Suprapubic skin (tissue), 3 donors: ENCODE measurements around the gene AP2B1.

Source experiments
- POLR2A ChIP-seq, 2 donors: fragments of 450-650 bp; IDR thresholded peaks; one replicate each; pipeline ENCODE4 v1.6.1; 2017; ENCODE audit warnings: antibody characterized with exemption in 2 of 2, mild to moderate bottlenecking in 2 of 2, moderate library complexity in 2 of 2
- TF ChIP-seq, protein P1 (sequence below), 2 donors: fragments of 200-600 bp in 1 of 2; fragments of 450-650 bp in 1 of 2; sonication (generic) in 1 of 2; IDR thresholded peaks; one replicate each; pipeline ENCODE4 v1.5.1; 2016 to 2019; ENCODE audit warnings: antibody characterized with exemption in 2 of 2, mild to moderate bottlenecking in 1 of 2, moderate library complexity in 1 of 2

DNA sequence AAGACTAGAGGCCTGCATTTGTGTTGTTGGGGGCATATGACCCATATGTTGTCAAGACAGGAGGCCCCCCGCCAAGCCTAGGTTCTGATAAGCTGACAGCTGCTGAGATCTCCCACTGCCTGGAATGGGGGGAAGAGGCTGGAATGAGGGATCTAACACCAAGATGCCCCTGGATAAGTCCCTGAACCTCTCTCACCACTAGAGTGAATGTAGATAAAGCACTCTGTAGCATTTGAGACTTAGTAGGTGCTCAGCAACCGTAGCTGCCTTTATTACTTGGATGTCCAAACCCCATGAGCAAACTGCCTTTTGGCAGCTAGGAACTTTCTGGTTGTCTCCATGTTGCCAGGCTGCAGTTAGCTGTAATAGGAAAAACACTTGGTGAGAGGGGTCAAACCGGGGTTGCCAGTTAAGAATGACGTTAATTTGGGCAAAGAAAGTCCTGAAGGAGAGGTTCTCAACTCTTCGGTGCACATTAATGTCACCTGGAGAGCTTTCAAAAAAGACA, 139.9 kb downstream of the AP2B1 start:
- no peak for TF ChIP-seq POLR2A (IDR thresholded peaks at IDR 0.05)
- TF ChIP-seq, protein P1, sequence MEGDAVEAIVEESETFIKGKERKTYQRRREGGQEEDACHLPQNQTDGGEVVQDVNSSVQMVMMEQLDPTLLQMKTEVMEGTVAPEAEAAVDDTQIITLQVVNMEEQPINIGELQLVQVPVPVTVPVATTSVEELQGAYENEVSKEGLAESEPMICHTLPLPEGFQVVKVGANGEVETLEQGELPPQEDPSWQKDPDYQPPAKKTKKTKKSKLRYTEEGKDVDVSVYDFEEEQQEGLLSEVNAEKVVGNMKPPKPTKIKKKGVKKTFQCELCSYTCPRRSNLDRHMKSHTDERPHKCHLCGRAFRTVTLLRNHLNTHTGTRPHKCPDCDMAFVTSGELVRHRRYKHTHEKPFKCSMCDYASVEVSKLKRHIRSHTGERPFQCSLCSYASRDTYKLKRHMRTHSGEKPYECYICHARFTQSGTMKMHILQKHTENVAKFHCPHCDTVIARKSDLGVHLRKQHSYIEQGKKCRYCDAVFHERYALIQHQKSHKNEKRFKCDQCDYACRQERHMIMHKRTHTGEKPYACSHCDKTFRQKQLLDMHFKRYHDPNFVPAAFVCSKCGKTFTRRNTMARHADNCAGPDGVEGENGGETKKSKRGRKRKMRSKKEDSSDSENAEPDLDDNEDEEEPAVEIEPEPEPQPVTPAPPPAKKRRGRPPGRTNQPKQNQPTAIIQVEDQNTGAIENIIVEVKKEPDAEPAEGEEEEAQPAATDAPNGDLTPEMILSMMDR (IDR thresholded peaks at IDR 0.05): no peak
